ENCODE results near the gene TK2.
A peak's percentile ranks its signal among the peaks of the same experiment; 100 is the strongest.

The TK2 gene

DNA sequence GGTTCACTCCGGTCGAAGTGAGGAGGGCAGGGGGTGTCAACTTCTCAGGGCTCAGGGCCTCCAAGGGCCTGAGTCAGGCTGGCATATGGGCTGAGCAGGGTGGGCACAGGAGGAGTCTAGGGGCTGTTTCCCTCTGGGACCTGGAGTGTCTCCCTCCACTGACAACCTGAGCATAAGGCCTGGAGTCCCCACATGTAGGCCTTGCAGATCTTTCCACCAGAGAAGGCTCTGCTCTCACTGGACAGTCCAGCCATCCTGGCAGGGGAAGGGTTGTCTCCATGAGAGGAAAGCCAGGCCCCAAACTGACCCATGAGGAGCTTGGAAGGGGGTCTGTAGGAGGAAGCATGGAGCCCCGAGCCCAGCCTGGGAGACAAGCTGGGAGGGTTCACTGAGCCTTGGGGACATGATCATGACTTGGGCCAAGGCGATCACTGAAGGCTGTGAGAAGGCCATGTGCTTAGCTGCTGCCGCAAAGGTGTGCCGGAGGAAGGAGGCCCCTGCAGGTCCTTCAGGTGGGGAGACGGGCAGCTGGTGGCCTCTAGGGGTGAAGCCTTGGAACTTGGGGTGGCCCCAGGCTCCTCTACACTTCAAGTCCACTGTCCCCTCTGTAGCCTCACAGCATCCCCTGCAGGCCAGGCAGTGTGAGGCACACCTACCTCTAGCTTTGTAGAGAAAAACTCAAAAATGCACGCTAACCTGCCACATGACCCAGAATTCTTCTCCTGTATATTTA lies 39.2 kb upstream of the TK2 start:
- peak overlapping the region; percentile 94 for H3K4me2 ChIP-seq
- peak overlapping the region; percentile 66 for H3K4me3 ChIP-seq
- TF ChIP-seq Cebpa-rat (IDR thresholded peaks at IDR 0.05): no peak
- H3K27ac ChIP-seq: peak overlapping the region; percentile 88
- no peaks in the 10 kb centered on the region for H3K27me3 ChIP-seq
- peak overlapping the region; percentile 82 for H3K9ac ChIP-seq
- peaks cover 82% of the 10 kb centered on the region for H3K4me1 ChIP-seq
- H3K36me3 ChIP-seq: no peaks in the 10 kb centered on the region
- no peaks in the 10 kb centered on the region for H4K20me1 ChIP-seq
- no peaks in the 10 kb centered on the region for H3K9me3 ChIP-seq

DNA sequence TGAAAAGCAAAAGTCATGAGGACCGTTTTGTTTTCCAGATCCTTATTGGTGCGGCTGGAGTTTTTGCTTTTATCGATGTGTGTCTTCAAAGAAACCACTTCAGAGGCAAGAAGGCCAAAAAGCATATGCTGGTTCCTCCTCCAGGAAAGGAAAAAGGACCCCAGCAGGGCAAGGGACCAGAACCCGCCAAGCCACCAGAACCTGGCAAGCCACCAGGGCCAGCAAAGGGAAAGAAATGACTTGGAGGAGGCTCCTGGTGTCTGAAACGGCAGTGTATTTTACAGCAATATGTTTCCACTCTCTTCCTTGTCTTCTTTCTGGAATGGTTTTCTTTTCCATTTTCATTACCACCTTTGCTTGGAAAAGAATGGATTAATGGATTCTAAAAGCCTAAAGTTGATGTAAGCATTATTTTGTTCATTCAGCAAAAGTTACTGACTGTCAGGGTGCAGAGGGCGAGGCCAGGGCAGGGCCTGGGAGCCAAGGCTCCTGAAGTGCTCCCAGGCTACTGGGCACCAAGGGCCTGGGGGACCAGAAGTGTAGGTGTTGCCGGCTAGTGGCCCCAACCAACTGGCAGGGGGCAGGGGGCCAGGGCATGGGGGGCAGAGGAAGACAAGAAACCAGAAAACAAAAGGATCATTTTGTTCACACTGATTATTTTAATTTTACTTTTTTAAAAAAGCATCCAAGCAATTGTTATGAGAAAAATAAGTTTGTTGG lies 38.1 kb upstream of the TK2 start:
- Histone ChIP-seq H3K9ac (peak overlapping the region; percentile 82), H3K9me3 (no peaks in the 10 kb centered on the region), H3K36me3 (no peaks in the 10 kb centered on the region), H3K27ac (peak overlapping the region; percentile 88), H3K4me1 (peaks cover 90% of the 10 kb centered on the region), H3K4me3 (peak overlapping the region; percentile 66), H3K27me3 (no peaks in the 10 kb centered on the region), H4K20me1 (no peaks in the 10 kb centered on the region), H3K4me2 (peak overlapping the region; percentile 94)
- no peak for TF ChIP-seq Cebpa-rat (IDR thresholded peaks at IDR 0.05)

DNA sequence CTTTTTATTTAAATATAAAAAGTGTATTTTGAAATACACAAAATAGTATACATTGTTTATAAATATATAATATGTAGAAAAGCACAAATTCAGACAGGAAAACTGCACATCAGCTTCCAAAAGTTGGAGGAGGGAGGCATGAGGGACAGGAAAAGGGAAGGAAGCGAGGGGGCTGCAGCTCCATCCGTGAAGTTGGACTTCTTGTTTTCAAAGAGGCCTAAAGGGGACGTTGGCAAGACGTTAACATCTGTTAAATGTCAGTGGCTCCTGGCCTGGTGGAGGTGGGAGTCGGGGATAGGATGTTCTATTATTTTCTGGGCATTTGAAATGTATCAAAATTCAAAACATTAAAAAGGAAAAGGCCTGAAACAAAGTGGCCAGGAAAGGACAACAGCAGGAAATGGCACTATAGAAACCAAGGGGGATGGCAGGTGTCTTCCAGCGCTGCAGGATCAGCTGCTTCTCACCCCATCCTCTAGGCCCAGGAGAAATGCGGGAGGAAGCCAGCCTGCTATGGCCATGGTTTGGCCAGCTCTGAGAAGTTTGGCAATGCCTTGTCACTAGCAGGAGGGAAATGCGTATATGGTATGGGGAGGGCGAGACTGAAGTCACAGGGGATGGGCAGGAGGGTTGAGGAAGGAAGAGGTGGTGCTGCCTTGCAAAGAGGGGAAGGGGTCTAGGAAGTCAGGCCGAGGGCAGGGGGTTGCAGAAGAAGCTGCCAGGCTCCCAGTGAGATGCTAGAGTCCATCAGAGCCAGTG lies 35.7 kb upstream of the TK2 start:
- Histone ChIP-seq H3K36me3 (no peaks in the 10 kb centered on the region), H3K4me3 (peak overlapping the region; percentile 66), H3K9ac (peak overlapping the region; percentile 82), H4K20me1 (no peaks in the 10 kb centered on the region), H3K27me3 (no peaks in the 10 kb centered on the region), H3K4me2 (peak overlapping the region; percentile 94), H3K27ac (peak overlapping the region; percentile 88), H3K9me3 (no peaks in the 10 kb centered on the region), H3K4me1 (peaks cover 100% of the 10 kb centered on the region)
- no peak for TF ChIP-seq Cebpa-rat (IDR thresholded peaks at IDR 0.05)

DNA sequence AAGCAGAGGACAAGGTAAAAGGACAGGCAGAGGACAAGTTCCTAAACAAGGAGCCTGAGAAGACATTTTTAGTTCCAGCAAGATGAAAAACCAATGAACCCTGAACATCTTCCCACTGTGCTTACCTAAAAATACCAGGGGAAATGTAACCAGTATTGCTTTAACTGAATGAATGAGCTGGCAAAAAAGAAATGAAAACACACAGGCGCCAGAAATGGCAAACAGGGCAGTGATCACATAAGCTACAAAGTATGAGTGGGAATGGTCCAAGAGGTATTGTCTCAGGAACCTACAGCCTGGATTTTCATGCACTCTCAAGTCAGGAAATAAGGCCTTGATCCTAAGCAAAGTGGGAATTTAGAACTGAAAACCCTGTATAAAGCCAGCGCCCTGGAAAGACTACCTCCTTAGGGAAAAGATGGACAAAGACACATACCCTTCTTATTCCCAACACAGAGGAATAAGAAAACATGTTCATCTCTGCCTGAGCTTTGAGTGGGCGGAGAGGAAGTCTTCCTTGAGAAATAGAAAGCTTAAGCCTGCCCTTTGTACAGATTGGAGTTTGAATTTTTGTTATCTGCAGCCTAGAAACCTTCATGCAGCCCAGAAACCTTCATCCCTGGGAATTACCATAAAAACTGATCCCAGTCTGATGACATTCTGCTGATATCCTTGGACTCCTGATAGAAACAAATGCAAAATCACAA lies 31.5 kb upstream of the TK2 start:
- no peaks in the 10 kb centered on the region for H4K20me1 ChIP-seq
- H3K9ac ChIP-seq: peak overlapping the region; percentile 60
- no peaks in the 10 kb centered on the region for H3K36me3 ChIP-seq
- TF ChIP-seq Cebpa-rat (IDR thresholded peaks at IDR 0.05): no peak
- peak overlapping the region; percentile 58 for H3K4me3 ChIP-seq
- peak overlapping the region; percentile 70 for H3K27ac ChIP-seq
- H3K4me1 ChIP-seq: peaks cover 100% of the 10 kb centered on the region
- H3K27me3 ChIP-seq: no peaks in the 10 kb centered on the region
- H3K4me2 ChIP-seq: peak overlapping the region; percentile 93
- H3K9me3 ChIP-seq: no peaks in the 10 kb centered on the region

DNA sequence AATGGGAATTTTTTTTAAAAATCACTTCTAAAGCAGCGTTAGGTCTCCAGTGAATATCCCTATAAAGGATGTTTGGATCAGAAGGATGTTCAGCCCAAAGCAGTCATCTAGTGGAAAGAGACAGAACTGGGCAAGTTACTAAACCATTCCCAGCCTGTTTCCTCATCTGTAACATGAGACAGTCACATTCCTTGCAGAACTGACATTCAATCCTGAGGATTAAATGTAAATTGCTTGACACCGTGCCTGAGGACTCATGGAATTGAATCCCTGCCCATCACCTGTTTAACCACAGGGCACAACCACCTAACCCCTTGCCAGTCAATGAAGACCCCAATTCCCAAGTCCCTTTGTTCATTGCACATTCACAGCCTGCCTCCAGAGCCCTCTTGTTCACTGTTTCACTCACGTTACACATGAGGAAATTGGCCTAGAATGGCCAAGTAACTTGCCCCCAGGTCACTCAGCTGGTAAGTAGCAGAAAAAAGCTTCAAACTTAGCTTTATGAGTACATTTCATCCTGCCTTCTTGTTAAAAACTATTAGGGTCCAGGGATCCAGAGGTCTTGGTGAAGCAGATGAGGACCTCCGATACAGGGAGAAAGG lies 30.8 kb upstream of the TK2 start:
- peak overlapping the region; percentile 93 for H3K4me2 ChIP-seq
- H3K4me1 ChIP-seq: peaks cover 99% of the 10 kb centered on the region
- TF ChIP-seq Cebpa-rat (IDR thresholded peaks at IDR 0.05): no peak
- H3K27me3 ChIP-seq: no peaks in the 10 kb centered on the region
- peak overlapping the region; percentile 58 for H3K4me3 ChIP-seq
- no peaks in the 10 kb centered on the region for H3K9me3 ChIP-seq
- peak overlapping the region; percentile 60 for H3K9ac ChIP-seq
- H3K27ac ChIP-seq: peak overlapping the region; percentile 70
- H3K36me3 ChIP-seq: no peaks in the 10 kb centered on the region
- H4K20me1 ChIP-seq: no peaks in the 10 kb centered on the region

DNA sequence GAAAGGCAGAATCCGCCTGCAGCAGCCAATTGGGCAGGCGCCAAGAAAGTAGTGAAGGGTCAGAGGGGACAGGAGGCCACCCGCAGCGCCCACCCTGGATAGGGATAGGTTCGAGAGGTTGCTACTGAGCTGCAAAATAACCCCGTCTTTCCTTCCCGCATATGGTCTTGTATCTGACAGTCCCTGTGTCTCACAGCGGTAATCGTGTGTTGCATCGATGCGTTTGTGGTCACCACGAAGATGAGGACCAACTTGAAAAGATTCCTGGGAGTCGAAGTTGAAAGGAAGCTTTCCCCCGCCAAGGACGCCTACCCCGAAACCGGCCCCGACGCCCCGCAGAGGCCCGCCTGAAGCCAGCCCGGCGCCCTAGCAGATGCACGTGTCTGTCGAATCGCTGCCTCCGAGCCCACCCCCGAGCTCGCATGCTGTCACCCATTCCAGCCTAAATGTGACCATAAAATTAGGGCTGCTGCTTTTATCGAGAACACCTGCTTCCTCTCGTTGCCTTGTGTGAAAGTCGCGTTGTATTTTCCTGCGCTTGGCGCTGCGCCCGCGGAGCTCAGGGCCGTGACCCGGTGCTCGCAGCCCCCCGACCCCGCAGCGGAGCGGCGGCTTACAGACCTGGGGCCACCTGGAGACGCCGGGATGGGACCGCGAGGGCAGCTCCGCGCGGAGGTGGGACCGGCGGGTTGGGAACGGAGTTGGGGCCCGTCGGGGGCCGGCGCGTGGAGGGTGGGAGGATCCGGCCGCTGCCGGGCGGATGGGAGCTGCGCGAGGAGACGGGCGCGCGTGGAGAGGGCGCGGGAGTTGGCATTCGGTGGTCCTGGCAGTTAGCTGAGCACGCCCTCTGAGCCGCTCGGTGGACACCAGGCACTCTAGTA lies 29.0 kb upstream of the TK2 start, which contains the start of gene CMTM2:
CMTM2 (plus strand) TSS at position 813 of the 881 bp plus-strand sequence. CDS start 145 bp downstream, outside the sequence.
- no peak for TF ChIP-seq Cebpa-rat (IDR thresholded peaks at IDR 0.05)
- Histone ChIP-seq H3K4me2 (peak within 1 kb of the TSS; percentile 93), H3K36me3 (no peaks in the 10 kb centered on the region), H3K9ac (peak within 1 kb of the TSS; percentile 67), H4K20me1 (no peaks in the 10 kb centered on the region), H3K9me3 (no peaks in the 10 kb centered on the region), H3K27me3 (no peaks in the 10 kb centered on the region), H3K27ac (peak within 1 kb of the TSS; percentile 71), H3K4me1 (peaks cover 92% of the 10 kb centered on the region), H3K4me3 (peak within 1 kb of the TSS; percentile 58)

DNA sequence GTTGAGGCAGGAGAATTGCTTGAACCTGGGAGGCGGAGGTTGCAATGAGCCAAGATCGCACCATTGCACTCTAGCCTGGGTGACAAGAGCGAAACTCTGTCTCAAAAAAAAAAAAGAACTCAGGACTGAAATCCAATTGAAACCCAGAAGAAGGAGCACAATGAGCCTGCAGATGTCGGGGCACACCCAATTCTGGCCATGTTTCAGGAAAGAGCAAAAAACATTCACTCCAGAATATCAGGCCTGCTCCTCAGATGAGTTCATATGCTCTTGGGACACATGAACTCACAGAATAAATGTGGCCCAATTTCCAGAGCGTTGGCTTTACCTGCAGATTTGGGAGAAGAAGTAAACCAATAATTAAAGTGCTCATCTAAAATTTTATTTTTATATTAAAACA lies 26.4 kb upstream of the TK2 start:
- Histone ChIP-seq H4K20me1 (no peaks in the 10 kb centered on the region), H3K27ac (no peak overlapping the region), H3K9me3 (no peaks in the 10 kb centered on the region), H3K9ac (no peak overlapping the region), H3K4me1 (peaks cover 84% of the 10 kb centered on the region), H3K4me2 (peak overlapping the region; percentile 93; the same call in 1 of the 2 replicates), H3K36me3 (peaks cover under 1% of the 10 kb centered on the region; the same call in 1 of the 2 replicates), H3K27me3 (no peaks in the 10 kb centered on the region), H3K4me3 (no peak overlapping the region)
- no peak for TF ChIP-seq Cebpa-rat (IDR thresholded peaks at IDR 0.05)

DNA sequence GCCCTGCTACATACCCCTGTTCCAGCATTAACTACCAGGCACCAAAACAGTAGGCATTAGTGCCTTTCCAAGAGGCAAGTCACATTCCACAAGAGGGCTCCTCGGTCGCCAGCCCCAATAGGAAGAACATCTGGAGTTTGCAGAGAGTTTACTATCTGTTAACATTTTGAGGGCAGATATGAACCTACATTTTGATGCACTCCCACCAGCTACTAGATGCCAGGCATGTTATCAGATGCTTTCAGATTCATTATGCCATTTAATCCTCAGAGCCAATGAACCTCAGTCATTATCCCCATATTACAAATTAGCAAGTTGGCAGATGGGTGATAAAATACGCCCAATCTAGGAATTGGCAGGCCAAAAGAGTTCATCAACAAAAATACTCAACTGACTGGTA lies 25.1 kb upstream of the TK2 start:
- Histone ChIP-seq H3K4me1 (peaks cover 77% of the 10 kb centered on the region), H3K27ac (no peak overlapping the region), H3K9ac (no peak overlapping the region), H4K20me1 (no peaks in the 10 kb centered on the region), H3K4me2 (no peak overlapping the region), H3K36me3 (peaks cover 12% of the 10 kb centered on the region; the same call in 1 of the 2 replicates), H3K4me3 (no peak overlapping the region), H3K9me3 (no peaks in the 10 kb centered on the region), H3K27me3 (no peaks in the 10 kb centered on the region)
- TF ChIP-seq Cebpa-rat (IDR thresholded peaks at IDR 0.05): no peak
